HL-60 (cell line): ENCODE data around the gene RSRC1.

Experiments
- CTCF ChIP-seq: IDR thresholded peaks from one replicate; pipeline ENCODE4 v1.5.1; 2011; ENCODE audit warnings: low read length, control low read depth, inconsistent platforms; ENCODE audit not compliant: insufficient read depth
- POLR2AphosphoS5 ChIP-seq: IDR thresholded peaks from 2 replicates; pipeline ENCODE4 v1.6.1; 2012; ENCODE audit warnings: low read depth
- REST ChIP-seq: IDR thresholded peaks from 2 replicates; pipeline ENCODE4 v1.6.1; 2012; ENCODE audit warnings: low read depth; ENCODE audit not compliant: insufficient replicate concordance

GRCh38 chr3:158471639-158472294, 361.9 kb downstream of the RSRC1 start:
- TF ChIP-seq CTCF (no peak), POLR2AphosphoS5 (no peak), REST (no peak)
